Measurements from ENCODE around the gene CDH4.

GRCh38 chr20:61982951-61983315 lies 730.9 kb downstream of the CDH4 start:
- no peak for TF ChIP-seq POLR2A (IDR thresholded peaks at IDR 0.05; ENCODE audit: low read depth, low read length)
- TF ChIP-seq NFE2L2 (IDR thresholded peaks at IDR 0.05; ENCODE audit: low read depth, low read length): no peak
- TF ChIP-seq CTCF (conservative IDR thresholded peaks at IDR 0.05; ENCODE audit: low read depth, low read length): no peak

Data from IMR-90 (cell line).